Stimulated activated CD8-positive, alpha-beta memory T cell treated with anti-CD3 and anti-CD28 coated beads, Interleukin-15, amount 100 ng/mL, for 24 hours (primary cell): ENCODE results near the gene ALS2CL.

Source experiments
- DNase-seq: peaks from one replicate; pipeline ENCODE4 v3.0.0-alpha.2; 2020; ENCODE audit warnings: low read depth

The ALS2CL gene

GRCh38 chr3:46664188-46664970, 29.1 kb downstream of the ALS2CL start:
- DNase-seq = no peak

- DNase-seq = no peak
These were observed 29.8 kb downstream of the ALS2CL start for GRCh38 chr3:46663591-46664135.

GRCh38 chr3:46662771-46663551, 30.5 kb downstream of the ALS2CL start:
- no peak for DNase-seq

GRCh38 chr3:46661776-46662766, 31.4 kb downstream of the ALS2CL start:
- no peak for DNase-seq

- DNase-seq = no peak
These were observed 32.6 kb downstream of the ALS2CL start for GRCh38 chr3:46660543-46661523.

- DNase-seq = no peak
These were observed 33.5 kb downstream of the ALS2CL start for GRCh38 chr3:46660003-46660402.

GRCh38 chr3:46659285-46659684, 34.2 kb downstream of the ALS2CL start:
- DNase-seq = no peak

- no peak for DNase-seq
These were observed 36.5 kb downstream of the ALS2CL start for GRCh38 chr3:46656778-46657556.

- DNase-seq = no peak
These were observed 38.2 kb downstream of the ALS2CL start for GRCh38 chr3:46655271-46655670.

GRCh38 chr3:46651084-46651483, 42.4 kb downstream of the ALS2CL start:
- no peak for DNase-seq

GRCh38 chr3:46649436-46649835, 44.0 kb downstream of the ALS2CL start:
- no peak for DNase-seq

- DNase-seq = no peak
These were observed 45.4 kb downstream of the ALS2CL start for GRCh38 chr3:46648096-46648495.

- no peak for DNase-seq
These were observed 46.8 kb downstream of the ALS2CL start for GRCh38 chr3:46646700-46647099.

- DNase-seq = no peak
These were observed 49.8 kb downstream of the ALS2CL start for GRCh38 chr3:46643701-46644100.

GRCh38 chr3:46642971-46643370, 50.5 kb downstream of the ALS2CL start:
- DNase-seq = no peak

- DNase-seq = no peak
These were observed 52.6 kb downstream of the ALS2CL start for GRCh38 chr3:46640927-46641326.

GRCh38 chr3:46639221-46639620, 54.3 kb downstream of the ALS2CL start:
- no peak for DNase-seq

- DNase-seq = no peak
These were observed 58.6 kb downstream of the ALS2CL start for GRCh38 chr3:46634856-46635255.

GRCh38 chr3:46632792-46633191, 60.7 kb downstream of the ALS2CL start:
- DNase-seq = no peak
